Endothelial cell of umbilical vein (primary cell): Measurements from ENCODE around the gene DRD1.

Source experiments
- CTCF ChIP-seq, 2 donors: IDR thresholded peaks; 1 replicate in 1 of 2; 2 replicates in 1 of 2; pipeline ENCODE4 v1.5.1; 2011; ENCODE audit warnings: low read length in 2 of 2, mild to moderate bottlenecking in 2 of 2, moderate library complexity in 2 of 2, control low read depth in 1 of 2, inconsistent platforms in 1 of 2, low read depth in 1 of 2; ENCODE audit not compliant: insufficient read depth in 1 of 2; ENCODE audit errors: extremely low read depth in 1 of 2
- EZH2 ChIP-seq: IDR thresholded peaks from 2 replicates; pipeline ENCODE4 v1.6.1; 2012; ENCODE audit warnings: borderline replicate concordance, low read depth, mild to moderate bottlenecking, moderate library complexity, low read length, inconsistent platforms; ENCODE audit not compliant: severe bottlenecking
- FOS ChIP-seq: IDR thresholded peaks from 2 replicates; pipeline ENCODE4 v1.6.1; 2011; ENCODE audit warnings: mild to moderate bottlenecking, low read length, moderate library complexity, borderline replicate concordance; ENCODE audit not compliant: insufficient read depth
- MAX ChIP-seq: IDR thresholded peaks from 2 replicates; pipeline ENCODE4 v1.6.1; 2011; ENCODE audit not compliant: insufficient read depth, insufficient read length
- POLR2A ChIP-seq: IDR thresholded peaks from 2 replicates; pipeline ENCODE4 v1.6.1; 2012; ENCODE audit warnings: low read depth, mild to moderate bottlenecking, control low read depth, low read length
- POLR2AphosphoS5 ChIP-seq: IDR thresholded peaks from 2 replicates; pipeline ENCODE4 v1.6.1; 2012; ENCODE audit warnings: low read depth, mild to moderate bottlenecking, control low read depth, low read length, moderate library complexity; ENCODE audit not compliant: insufficient read depth

- TF ChIP-seq POLR2A (no peak), CTCF (IDR thresholded peaks at IDR 0.05; ENCODE audit: extremely low read depth in 1 of 2, insufficient read depth in 1 of 2, low read depth in 1 of 2, low read length in 2 of 2) (no peak), FOS (no peak), EZH2 (no peak), POLR2AphosphoS5 (no peak), MAX (no peak)
These were observed 53.5 kb downstream of the DRD1 start for GRCh38 chr5:175390352-175391083.
